GM23338 (cell line): Measurements from ENCODE around the gene ADGRG7.

Source experiments
- CTCF ChIP-seq, 2 experiments: fragments of 200-600 bp in 1 of 2; sonication (generic) in 1 of 2; conservative IDR thresholded peaks; 2 replicates each; pipeline versions ENCODE4 v1.5.1 to v1.6.1; 2016 to 2017; ENCODE audit warnings: antibody characterized with exemption in 2 of 2, low read depth in 2 of 2, mild to moderate bottlenecking in 2 of 2, moderate library complexity in 1 of 2
- EZH2 ChIP-seq: fragments of 200-600 bp; sonication (generic); IDR thresholded peaks from one replicate; pipeline ENCODE4 v1.8.0; 2017; ENCODE audit warnings: antibody characterized with exemption, mild to moderate bottlenecking, low read depth; ENCODE audit not compliant: unreplicated experiment
- EZH2phosphoT487 ChIP-seq: fragments of 200-600 bp; sonication (generic); IDR thresholded peaks from one replicate; pipeline ENCODE4 v1.8.1; 2018; ENCODE audit warnings: antibody characterized with exemption; ENCODE audit not compliant: unreplicated experiment
- POLR2AphosphoS5 ChIP-seq: IDR thresholded peaks from 2 replicates; pipeline ENCODE4 v1.6.1; 2016; ENCODE audit warnings: antibody characterized with exemption, low read depth
- STAT1 ChIP-seq: IDR thresholded peaks from one replicate; pipeline ENCODE4 v1.6.1; 2016; ENCODE audit warnings: antibody characterized with exemption; ENCODE audit not compliant: unreplicated experiment
- ZNF331 ChIP-seq: fragments of 250-450 bp; sonication (Bioruptor Pico); IDR thresholded peaks from 2 replicates; pipeline ENCODE4 v1.5.0; 2020; ENCODE audit warnings: low read depth, mild to moderate bottlenecking, moderate library complexity
- TF ChIP-seq, protein P1 (sequence below): IDR thresholded peaks from one replicate; pipeline ENCODE4 v1.6.1; 2018; ENCODE audit warnings: antibody characterized with exemption; ENCODE audit not compliant: unreplicated experiment

DNA sequence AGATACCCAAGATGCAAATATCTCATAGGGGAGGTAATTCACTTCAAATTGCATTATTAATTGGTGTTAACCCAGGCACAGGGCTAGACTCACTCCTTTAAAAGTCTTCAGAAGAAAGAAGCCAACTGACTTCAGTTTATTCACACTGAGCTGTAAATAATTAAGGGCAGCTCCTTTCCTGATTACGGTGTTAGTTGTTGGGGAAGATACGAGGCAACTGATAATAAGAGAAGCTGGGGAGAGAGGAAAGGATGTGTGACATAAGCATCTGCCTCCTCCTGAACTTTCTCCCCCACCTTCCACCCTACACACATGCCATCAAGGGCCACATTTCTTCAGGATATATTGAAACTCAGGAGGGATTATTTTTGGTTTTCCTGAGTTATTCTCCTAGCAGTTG lies 47.5 kb downstream of the ADGRG7 start:
- TF ChIP-seq CTCF (conservative IDR thresholded peaks at IDR 0.05; ENCODE audit: low read depth in 2 of 2) (no peak), ZNF331 (CRISPR knock-in tag) (no peak), POLR2AphosphoS5 (no peak), EZH2phosphoT487 (no peak), EZH2 (no peak), STAT1 (no peak)
- TF ChIP-seq, protein P1, sequence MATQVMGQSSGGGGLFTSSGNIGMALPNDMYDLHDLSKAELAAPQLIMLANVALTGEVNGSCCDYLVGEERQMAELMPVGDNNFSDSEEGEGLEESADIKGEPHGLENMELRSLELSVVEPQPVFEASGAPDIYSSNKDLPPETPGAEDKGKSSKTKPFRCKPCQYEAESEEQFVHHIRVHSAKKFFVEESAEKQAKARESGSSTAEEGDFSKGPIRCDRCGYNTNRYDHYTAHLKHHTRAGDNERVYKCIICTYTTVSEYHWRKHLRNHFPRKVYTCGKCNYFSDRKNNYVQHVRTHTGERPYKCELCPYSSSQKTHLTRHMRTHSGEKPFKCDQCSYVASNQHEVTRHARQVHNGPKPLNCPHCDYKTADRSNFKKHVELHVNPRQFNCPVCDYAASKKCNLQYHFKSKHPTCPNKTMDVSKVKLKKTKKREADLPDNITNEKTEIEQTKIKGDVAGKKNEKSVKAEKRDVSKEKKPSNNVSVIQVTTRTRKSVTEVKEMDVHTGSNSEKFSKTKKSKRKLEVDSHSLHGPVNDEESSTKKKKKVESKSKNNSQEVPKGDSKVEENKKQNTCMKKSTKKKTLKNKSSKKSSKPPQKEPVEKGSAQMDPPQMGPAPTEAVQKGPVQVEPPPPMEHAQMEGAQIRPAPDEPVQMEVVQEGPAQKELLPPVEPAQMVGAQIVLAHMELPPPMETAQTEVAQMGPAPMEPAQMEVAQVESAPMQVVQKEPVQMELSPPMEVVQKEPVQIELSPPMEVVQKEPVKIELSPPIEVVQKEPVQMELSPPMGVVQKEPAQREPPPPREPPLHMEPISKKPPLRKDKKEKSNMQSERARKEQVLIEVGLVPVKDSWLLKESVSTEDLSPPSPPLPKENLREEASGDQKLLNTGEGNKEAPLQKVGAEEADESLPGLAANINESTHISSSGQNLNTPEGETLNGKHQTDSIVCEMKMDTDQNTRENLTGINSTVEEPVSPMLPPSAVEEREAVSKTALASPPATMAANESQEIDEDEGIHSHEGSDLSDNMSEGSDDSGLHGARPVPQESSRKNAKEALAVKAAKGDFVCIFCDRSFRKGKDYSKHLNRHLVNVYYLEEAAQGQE = no peak
